Stimulated activated CD8-positive, alpha-beta memory T cell treated with anti-CD3 and anti-CD28 coated beads, Interleukin-7, amount 100 ng/mL, for 4 hours (primary cell): ENCODE results near the gene GSDMA.
A peak's percentile ranks its signal among the peaks of the same experiment; 100 is the strongest.
"Not testable (repeated sequence)": the region's sequence is repeated elsewhere in the genome, so short reads cannot be mapped to it uniquely, and the experiment has no call there.

Source experiments
- DNase-seq, 2 donors: peaks; one replicate each; pipeline ENCODE4 v3.0.0-alpha.2; 2020; ENCODE audit warnings: low read depth in 2 of 2

The GSDMA gene

DNA sequence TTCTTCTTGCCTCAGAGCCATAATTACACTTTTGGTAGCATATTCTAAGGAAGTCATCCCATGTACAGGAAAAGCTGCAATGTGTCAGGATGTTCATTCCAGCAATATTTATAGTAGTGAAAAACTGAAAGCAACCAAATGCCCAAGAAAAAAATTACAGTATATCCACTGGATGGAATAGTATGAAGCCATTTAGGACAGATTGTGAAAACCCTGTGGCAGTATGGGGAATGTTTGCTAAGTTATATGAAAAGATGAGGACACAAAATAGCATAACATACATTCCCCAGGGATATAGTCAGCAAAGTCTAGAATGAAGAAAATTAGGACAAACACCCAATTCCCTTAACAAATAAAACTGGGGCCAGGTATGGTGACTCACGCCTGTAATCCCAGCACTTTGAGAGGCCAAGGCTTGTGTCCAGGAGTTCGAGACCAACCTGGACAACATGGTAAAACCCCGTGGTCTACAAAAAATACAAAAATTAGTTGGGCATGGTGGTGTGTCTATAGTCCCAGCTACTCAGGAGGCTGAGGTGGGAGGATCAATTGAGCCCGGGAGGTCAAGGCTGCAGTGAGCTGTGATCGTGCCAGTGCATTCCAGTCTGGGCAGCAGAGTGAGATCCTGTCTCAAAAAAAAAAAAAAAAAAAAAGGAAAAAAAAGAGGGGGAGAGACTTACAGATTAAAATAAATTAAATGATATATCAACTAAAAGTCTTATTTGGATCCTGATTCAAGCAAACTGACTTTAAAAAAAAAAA lies 33.0 kb upstream of the GSDMA start:
- no peak for DNase-seq

DNA sequence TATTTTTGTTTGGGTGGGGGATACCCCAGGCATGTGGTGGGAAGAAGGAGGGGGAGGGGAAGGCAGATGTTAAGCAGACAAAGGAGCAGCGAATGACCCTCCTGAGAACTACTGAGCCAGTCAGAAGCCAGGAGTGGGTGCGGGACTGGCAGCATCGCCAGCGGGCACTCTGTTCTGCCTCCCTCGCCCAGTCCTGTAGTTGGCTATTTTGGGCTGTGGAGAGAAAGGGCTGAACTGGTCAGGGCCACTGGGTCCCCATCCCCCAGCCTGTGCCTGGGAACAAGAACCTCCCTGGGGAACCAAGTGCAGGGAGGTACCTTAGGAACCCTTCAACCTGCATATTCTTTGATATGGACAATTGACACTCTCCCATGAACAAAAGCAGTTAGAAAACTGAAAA lies 28.9 kb upstream of the GSDMA start:
- no peak for DNase-seq

DNA sequence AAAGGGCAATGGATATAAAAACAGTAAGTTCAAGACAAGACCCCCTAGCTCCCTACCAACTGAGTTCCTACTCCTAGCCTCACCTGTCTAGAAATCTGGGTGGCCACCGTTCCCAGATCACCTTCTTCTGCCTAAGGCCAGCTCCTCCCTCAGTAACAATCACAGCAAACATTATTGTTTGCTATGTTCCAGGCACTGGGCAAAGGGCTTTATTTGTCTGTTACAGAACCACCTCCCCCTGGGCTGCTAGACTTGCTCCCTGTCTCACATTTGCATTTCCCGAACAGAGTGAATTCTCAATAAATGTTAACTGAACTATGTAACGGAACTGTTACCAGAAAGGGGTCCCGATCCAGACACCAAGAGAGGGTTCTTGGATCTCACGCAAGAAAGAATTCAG lies 28.5 kb upstream of the GSDMA start:
- DNase-seq: no peak

DNA sequence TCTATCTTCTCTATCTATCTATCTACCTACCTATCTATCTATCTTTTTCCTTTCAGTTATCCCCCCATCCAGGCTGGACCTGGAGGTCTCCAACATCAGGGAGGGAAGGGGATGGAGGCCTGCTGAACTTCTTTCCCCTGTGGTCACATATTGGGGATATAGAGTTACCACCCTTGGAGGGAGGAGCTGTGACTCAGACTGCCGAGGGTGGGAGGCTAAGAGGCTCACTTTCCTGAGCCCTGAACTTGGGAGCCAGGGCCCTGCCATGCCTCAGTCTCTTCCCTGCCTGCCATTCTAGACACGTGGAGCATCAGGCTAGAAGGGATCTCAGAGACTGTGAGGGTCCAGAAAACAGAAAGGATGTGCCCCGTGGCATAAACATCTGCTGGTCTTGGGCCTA lies 26.9 kb upstream of the GSDMA start:
- DNase-seq: no peak

DNA sequence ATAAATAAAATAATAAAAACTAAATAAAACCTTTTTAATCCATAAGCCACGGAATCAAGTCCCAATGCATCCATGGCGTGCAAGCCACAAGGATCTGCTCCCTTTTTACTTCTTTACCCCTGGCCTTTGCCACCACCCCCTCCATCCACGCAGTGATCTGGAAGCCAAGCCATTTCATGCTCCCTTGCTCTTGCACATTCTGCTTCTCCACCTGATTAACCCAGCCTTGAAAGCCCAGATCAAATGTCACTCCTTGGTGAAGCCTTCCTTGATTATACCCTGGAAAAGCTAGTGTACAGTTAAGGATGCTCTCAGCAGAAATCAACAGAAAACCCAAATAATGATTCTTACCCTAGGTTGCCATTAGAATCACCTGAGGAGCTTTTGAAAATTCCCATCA lies 25.4 kb upstream of the GSDMA start:
- no peak for DNase-seq

DNA sequence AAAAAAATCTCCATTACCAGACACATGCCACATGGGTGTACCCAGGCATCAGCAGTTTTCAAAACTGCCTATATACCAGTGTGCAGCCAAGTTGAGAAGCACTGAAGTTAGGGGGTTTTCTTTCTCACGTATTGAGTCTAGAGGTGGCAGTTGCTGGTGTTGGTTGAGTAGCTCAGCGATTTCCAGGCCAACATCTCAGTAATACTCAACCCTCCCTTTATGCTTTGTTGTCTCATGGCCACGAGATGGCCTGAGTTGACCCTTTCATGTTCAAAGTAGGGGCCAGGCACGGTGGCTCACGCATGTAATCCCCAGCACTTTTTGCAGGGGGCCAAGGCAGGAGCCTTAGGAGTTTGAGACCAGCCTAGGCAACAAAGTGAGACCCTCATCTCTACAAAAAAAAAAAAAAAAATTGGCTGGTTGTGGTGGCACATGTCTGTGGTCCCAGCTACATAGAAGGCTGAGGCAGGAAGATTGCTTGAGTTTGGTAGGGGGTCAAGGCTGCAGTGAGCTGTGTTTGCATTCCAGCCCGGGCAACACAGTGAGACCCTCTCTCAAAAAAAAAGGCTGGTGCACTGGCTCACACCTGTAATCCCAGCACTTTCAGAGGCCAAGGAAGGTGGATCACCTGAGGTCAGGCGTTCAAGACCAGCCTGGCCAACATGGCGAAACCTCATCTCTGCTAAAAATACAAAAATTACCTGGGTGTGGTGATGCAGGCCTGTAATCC lies 24.5 kb upstream of the GSDMA start:
- DNase-seq: no peak

DNA sequence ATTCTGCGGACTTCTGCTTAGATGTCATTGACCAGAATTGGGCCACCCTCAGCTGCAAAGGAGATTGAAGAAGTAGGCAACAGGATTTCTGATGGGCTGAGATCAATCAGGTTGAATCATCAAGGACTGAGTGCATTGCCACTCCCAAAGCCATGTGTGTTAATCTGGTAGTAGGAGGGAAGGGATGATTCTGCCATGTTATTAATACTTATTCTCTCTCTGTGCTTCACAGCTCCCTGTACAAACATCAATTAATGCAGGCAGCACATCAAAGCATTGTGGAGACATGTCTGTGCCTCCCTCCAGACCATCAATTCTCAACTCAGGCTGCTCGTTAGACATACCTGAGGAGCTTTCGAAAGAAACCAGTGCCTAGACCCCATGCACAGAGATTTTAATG lies 23.7 kb upstream of the GSDMA start:
- DNase-seq: no peak

DNA sequence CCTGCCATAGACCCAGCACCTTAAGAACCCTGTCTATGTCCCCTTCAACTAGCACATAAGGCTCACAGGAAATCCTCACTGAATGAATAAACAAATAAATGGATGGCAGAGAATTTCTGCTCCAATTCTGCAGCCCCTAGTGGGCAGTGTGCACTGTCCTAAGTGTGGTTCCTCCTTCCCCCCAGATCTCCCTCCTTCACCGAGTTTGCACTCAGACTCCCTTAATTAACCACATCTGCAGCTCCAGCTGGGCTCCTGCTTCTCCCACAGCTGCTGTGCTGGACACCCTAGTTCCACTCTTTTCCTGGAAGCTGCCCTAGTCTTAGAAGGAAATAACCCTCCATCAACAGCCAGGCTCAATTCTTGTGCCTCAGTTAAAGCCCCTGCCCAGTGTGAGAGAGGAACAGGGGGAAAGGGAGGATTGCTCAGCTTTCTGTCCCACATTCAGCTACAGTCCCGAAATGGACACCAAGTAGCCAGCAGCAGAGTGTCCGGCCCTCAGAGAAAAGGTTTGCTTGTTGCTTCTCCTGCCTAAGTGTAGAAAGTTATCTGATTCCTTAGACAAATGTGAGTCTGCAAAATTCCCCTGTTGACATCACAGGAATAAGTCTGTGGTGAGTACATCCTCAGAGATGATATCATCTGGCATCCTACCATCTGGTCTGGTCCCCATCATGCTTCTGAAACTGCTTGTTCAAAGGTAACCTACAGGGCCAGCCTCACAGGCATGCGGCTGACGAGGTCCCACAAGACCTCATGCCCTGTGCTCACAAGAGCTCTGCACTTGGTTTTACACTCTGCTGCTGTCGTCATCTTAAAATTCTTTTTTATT lies 23.0 kb upstream of the GSDMA start:
- peak in 1 of 2 donors; percentile 23 for DNase-seq

DNA sequence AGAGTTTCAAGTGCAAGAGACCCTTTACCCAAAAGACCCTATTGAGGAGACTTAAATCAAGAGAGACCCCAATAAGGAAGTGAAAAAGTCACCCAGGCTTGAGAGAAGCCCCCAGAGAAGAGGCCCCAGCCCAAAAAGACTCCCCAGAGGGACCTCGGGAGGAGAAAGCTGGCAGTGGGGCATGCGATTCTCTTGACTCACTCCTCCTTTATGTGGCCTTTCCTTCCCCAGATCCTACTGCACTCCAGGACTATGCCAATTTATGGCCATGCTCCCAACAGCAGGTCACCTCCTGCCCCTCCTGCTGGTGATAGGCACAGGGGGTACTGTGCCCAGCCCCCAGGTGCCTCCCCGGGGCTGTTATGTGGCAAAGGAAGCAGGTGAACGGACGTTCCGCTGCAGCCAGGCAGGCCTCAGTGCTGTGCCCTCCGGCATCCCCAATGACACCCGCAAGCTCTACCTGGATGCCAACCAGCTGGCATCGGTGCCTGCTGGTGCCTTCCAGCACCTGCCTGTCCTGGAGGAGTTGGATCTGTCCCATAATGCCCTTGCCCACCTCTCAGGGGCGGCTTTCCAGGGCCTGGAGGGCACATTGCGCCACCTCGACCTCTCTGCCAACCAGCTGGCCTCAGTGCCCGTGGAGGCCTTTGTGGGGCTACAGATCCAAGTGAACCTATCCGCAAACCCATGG lies 19.0 kb upstream of the GSDMA start:
- DNase-seq: no peak

DNA sequence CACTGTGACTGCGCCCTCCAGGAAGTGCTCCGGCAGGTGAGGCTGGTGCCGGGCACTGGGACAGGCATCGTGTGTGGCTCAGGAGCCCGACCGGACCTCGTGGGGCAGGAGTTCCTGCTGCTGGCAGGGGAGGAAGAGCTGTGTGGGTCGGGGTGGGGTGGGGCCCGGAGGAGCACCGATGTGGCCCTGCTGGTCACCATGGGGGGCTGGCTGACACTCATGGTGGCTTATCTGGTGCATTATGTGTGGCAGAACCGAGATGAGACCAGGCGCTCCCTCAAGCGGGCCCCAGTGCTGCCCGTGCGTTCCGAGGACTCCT lies 18.5 kb upstream of the GSDMA start:
- DNase-seq: no peak

DNA sequence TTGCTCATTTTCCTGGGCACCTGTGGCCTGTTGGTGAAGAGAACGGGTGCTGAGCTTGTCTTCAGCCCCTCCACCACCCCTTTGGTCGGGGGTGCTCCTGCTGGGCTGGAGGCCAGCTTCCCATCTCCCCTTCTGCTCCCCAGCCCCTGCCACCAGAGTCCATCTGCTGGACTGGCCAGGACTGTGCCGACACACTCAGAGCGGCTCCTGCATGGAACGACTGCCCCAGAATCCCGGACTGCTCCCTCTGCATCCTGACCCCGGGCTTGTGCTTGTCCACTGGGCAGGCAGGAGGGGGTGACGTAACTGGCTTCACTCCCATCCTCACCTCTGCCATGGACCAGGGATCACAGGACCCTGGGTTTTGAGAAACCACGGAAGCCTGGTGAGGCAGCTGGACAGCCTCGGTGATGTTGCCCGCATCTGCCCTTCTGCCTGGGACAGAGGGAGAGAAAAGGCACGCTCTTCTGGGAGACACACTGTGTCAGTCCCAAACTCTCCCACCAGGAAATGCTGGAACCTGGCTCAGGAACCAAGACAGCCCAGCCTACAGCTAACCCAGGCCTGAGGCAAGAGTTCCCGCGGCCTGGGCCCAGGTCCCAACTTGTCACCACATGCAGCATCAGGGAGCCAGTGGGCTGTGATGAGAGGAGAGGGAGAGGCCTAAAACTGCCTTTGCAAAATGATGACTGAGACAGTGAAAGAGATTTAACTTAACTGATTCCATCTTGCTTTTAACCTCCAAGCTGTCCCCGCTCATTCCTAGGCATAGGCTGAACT lies 16.1 kb upstream of the GSDMA start:
- no peak for DNase-seq

DNA sequence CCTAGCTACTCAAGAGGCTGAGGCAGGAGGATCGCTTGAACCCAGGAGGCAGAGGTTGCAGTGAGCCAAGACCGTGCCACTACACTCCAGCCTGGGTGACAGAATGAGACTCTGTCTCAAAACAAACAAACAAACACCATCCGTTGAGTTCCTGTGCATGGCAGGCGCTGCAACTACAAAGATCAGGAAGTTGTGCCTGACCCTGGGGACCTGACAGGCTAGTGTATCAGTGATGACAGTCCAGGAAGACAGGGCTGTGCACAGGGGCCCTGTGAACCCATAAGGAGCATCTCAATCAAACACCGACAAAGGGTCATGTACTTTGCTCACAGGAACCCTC lies 14.3 kb upstream of the GSDMA start:
- not testable (repeated sequence) for DNase-seq

DNA sequence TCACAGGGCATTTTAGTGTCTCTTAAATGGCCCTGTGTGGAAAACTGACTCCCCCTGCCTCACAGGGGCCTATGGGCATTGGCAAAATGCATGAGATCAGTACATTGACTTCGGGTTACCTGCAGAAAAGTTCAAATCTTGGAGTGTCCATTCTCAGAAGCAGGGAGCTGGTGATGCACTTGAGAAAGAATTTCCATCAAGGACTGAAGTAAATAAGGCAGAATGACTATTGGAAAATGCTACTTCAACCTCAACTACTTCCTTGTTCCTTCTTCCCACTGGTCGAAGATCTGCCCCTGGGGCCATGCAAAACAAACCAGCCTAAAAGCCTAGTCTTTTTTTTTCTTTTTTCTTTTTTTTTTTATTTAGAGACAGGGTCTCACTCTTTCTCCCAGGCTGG lies 13.8 kb upstream of the GSDMA start:
- DNase-seq: no peak

DNA sequence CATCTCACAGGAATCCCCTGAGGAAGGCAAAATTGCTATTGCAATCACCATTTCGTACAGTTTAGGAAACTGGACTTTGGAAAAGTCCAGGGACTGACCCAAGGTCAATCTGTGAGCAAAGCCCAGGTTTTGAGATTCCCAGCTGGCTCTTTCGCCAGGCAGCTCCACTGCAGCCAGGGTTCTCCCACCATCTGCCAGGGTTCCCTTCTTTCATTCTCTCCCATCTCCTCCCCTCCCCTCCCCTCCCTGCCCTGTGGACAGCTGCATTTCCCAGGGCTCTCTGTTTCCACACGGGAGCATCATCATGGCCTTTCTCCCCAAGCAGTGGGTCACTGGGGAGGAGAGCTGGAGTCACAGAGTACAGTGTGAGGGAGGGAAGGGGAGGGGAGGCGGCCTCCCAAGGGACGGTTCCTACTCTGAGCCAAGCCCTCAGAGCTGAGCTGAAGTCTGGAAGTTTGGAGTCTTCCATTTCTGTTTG lies 11.9 kb upstream of the GSDMA start:
- no peak for DNase-seq

DNA sequence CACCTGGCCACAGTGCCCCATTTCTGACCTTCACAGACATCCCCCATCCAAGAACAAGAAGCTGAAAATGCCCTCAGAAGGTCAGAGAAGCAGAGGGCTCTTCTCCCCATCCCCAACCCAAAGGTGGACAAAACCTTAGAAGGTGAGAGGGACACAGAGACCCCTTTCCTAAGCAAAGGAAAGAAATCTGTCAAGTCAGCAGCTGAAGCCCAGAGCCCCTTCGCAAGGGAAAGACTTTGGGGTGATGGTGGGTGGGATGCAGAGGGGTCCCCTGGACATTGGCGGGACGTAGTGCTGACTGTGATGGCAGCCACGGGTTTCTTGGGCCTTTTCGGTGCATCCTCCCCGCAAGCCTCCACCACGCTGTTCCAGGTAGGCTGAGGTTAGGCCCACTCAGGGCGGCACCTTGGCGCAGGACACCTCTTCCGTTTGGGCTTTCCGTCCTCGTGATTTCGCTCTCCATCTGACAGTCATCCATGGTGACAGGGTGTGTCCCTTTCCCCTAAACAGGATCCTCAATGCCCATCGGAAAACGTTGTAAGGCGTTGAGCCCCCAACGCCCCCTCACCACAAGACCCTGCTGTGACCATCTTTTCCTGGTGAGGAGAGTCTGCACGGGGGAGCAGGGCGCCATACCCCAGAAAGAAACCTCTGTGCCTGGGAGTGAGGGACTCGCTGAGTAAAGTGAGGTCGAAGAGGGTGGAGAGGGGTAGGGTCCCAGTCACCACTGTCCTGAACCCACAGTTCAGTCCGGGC lies 10.7 kb upstream of the GSDMA start:
- no peak for DNase-seq

DNA sequence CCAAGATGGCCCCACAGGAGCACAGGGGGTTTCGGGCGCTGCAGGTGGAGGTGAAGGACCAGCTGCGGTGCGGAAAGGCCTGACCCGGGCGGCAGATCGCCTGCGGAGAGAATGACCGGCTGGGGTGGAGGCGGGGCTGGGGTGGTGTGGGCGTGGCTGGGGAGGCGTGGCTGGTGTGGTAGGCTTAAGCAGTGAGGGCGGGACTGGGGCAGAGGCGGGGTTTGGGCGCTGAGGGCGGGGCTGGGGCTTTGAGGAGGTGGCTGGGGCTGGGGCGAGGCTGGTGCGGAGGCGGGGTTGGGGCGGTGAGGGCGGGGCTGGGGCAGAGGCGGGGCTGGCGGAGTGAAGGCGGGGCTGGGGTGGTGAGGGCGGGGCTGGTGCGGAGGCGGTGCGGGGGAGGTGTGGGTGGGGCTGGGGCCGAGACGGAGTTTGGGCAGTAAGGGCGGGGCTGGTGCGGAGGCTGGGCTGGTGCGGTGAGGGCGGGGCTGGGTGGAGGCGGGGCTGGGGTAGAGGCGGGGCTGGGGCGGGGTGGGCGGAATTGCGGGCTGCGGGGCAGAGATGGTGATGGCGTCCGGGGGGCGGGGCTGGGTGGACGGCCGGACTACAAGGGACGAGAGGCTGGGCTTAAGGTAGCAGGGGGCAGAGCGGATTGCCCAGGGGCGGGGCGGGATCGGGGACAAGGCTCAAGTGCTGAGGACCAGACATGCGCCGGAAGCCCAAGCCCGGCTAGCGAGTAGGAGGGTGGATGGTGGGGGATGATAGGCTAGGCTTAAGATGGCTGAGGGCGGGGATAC lies 9.9 kb upstream of the GSDMA start:
- peak; percentile 94 for DNase-seq

DNA sequence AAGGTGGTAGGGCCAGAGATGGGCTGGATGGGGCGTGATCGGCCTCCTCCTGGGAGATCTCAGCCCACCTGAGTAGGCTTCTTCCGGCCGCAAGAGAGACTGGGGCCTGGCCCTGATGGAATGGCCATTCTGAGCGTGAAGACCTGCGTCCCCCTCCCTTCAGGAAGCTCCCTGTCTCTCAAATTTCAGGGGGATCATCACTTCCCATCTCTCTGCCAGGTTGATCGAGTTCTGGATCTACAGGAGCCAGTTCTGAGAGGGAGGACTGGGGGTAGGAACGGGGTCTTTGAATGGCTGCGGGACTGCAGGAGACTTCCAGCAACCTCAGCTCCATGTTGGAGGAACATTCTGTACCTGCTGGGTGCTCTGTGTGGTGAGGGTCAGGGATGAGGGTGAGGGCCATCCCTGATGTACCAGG lies 9.3 kb upstream of the GSDMA start:
- no peak for DNase-seq

DNA sequence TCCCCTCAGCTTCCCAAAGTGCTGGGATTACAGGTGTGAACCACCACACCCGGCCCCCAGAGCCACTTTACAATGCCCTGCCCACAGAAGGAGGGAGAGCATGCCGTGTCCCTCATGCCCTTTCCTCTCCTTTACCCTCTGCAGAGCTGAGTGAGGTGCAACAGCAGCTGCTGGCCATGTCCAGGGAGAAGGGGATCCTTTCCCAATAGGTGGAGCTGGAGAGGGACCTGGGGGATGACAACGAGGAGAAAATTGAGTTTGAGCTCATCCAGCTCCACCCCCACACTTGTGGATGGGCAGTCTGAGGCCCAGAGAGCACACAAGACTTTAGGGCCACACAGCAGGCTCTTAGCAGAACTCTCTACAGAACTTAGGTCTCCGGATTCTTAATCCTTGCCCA lies 7.9 kb upstream of the GSDMA start:
- no peak for DNase-seq

DNA sequence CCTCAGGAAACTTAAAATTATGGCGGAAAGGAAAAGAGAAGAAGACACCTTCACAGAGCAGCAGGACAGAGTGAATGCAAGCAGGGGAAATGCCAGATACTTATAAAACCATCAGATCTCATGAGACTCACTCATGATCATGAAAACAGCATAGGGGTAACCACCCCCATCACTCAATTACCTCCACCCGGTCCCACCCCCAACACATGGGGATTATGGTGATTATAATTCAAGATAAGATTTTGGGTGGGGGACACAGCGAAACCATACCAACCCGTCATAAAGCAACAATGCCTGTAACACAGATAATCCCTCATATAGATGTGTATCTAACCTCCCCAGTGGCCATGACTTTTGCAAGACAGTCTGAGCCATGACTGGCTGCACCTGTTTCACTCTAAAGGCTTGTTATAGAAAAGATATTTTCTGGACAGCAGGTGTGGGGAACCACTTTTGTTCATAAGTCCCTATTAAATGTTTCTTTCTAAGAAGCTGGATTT lies 7.0 kb upstream of the GSDMA start:
- no peak for DNase-seq
